Activated CD8-positive, alpha-beta T cell treated with anti-CD3 and anti-CD28 coated beads for 36 hours (primary cell): ENCODE data around the gene NPPC. TPM values are rescaled to one million over a fixed set of nuclear protein-coding genes. Genes with fewer than 3 reads are reported as not detected.

Experiments used
- ATAC-seq: fragments of 200-7000 bp; cut with Tn5 transposase; one replicate; pipeline ENCODE4 v1.10.0; 2021; ENCODE audit warnings: mild to moderate bottlenecking, moderate library complexity
- CTCF ChIA-PET: fragments of 350-600 bp; sonication (Branson Sonifier 250); formaldehyde crosslinking; loops from one replicate; lab custom pipeline; 2021; ENCODE audit warnings: antibody characterized with exemption; lab: Charles Lee
- POLR2A ChIA-PET: fragments of 350-600 bp; sonication (Branson Sonifier 250); formaldehyde crosslinking; loops from one replicate; lab custom pipeline; 2021; ENCODE audit warnings: antibody characterized with exemption; lab: Charles Lee
- DNase-seq: peaks from one replicate; pipeline ENCODE4 v3.0.0-alpha.2; 2020
- H3K27ac Mint-ChIP-seq: one replicate; pipeline ENCODE4 v1.8.0; 2021; ENCODE audit warnings: mild to moderate bottlenecking, mixed read lengths
- H3K27me3 Mint-ChIP-seq: one replicate; pipeline ENCODE4 v1.8.0; 2021; ENCODE audit warnings: mixed read lengths
- H3K36me3 Mint-ChIP-seq: one replicate; pipeline ENCODE4 v1.8.0; 2021; ENCODE audit warnings: low read depth, mixed read lengths
- H3K4me1 Mint-ChIP-seq: one replicate; pipeline ENCODE4 v1.8.0; 2021; ENCODE audit warnings: low read depth, mixed read lengths
- H3K4me3 Mint-ChIP-seq: one replicate; pipeline ENCODE4 v1.8.0; 2021; ENCODE audit warnings: mild to moderate bottlenecking, moderate library complexity, mixed read lengths
- H3K9me3 Mint-ChIP-seq: one replicate; pipeline ENCODE4 v1.8.0; 2021; ENCODE audit warnings: mixed read lengths
- intact Hi-C: fragments of 100-400 bp; cut with micrococcal nuclease; formaldehyde crosslinking; loops from one replicate; pipeline ENCODE4 v1.10.0; 2022
- total RNA-seq, 2 experiments: library from RNA; stranded (reverse); gene quantifications; one replicate each; pipeline ENCODE4 v1.2.3, GENCODE V29; 2021
- TF ChIP-seq, protein P1 (sequence below): fragments of 200-600 bp; IDR thresholded peaks from one replicate; pipeline ENCODE4 v1.8.0; 2022; ENCODE audit warnings: antibody characterized with exemption, mild to moderate bottlenecking

Gene NPPC
- total RNA-seq, 2 experiments from 2014 or later: 3.5 to 4.7 TPM

DNA sequence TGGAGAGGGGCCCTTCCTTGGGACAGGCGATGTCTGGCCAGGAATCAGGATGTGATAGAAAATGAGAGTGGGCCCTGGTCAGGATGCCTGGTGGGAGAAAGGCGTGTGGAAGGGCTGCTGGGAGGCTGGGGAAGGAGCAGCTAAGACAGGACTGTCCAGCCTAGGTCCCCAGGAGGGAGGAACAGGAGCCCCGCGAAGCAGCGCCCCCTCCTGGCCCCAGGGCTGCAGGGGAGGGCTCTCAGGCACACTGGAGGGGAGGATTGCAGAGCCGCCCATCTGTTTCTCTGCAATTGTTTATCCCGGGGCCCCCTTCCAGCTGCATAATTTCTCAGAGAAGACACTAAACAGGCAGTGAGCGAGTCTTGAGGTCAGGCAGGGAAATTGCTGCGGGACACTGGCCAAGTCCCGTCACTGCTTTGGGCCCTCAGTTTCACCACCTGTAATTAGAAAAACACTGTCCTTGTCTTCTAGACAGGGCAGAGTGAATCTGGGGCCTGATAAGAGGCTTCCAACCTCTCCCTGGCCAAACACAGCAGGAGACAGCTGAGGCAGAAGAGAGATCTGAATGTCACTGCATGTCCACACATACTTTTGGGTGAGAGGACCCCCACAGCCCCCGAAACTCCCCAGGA is 3.9 kb upstream of the NPPC start:
- no peak for ATAC-seq
- Mint-ChIP-seq H3K36me3 (no peaks in the 10 kb centered on the region), H3K27me3 (peaks cover 25% of the 10 kb centered on the region), H3K9me3 (no peaks in the 10 kb centered on the region), H3K4me1 (peaks cover 8% of the 10 kb centered on the region), H3K4me3 (no peak overlapping the region), H3K27ac (no peak overlapping the region)
- CTCF ChIA-PET: interaction anchor here (0.8 to 3.1 kb wide), 13 partner anchors 8 to 411 kb away, joined by 3 to 12 read pairs (median 3); no protein-coding TSS in a partner anchor
- DNase-seq: peak; percentile 56
- TF ChIP-seq, protein P1, sequence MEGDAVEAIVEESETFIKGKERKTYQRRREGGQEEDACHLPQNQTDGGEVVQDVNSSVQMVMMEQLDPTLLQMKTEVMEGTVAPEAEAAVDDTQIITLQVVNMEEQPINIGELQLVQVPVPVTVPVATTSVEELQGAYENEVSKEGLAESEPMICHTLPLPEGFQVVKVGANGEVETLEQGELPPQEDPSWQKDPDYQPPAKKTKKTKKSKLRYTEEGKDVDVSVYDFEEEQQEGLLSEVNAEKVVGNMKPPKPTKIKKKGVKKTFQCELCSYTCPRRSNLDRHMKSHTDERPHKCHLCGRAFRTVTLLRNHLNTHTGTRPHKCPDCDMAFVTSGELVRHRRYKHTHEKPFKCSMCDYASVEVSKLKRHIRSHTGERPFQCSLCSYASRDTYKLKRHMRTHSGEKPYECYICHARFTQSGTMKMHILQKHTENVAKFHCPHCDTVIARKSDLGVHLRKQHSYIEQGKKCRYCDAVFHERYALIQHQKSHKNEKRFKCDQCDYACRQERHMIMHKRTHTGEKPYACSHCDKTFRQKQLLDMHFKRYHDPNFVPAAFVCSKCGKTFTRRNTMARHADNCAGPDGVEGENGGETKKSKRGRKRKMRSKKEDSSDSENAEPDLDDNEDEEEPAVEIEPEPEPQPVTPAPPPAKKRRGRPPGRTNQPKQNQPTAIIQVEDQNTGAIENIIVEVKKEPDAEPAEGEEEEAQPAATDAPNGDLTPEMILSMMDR: peak; percentile 65
- intact Hi-C loops: loop anchor here (5.0 to 10.0 kb wide), 3 partner anchors 212 to 397 kb away; no protein-coding TSS in a partner anchor
- POLR2A ChIA-PET: no interaction called here

DNA sequence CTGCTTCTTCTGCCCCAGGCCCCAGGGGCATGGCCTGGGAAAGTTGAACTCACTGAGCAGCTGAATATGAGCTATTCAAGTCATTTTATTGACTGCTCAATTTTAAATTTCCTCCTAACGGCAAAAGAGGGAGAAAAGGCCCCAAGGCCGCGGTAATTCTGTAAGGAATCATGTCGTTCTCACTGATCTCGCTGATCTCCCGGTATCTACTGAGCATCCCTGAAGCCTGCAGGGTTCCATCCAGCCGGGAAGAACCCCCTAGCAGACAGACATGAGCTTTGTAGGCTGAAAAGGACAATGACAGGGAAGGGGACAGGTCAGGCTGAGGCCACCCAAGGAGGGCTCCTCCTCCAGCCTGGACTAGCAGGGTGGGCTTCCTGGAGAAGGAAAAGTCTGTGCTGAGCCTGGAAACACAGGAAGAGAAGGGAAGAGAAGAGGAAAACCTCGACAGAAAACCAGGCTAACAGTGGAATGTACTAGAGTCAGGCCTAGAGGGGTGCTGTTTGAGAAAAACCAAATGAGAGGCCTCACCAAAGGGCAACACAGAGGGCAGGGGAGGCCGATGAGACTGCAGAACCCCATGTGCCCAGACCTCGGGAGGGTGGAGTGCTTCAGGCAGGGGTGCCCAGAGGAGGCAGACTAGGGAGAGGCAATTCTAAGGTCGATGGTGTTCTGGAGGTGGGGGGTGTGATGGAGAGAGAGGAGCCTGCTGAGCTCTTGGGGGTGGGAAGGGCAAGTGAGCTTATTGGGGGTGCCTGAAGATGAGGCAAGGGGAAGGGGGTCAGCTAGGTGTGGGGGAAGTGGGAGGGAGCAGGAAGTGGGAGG is 2.9 kb upstream of the NPPC start:
- Mint-ChIP-seq H3K4me1 (peaks cover 8% of the 10 kb centered on the region), H3K27ac (no peak overlapping the region), H3K36me3 (no peaks in the 10 kb centered on the region), H3K27me3 (peaks cover 34% of the 10 kb centered on the region), H3K4me3 (no peak overlapping the region), H3K9me3 (no peaks in the 10 kb centered on the region)
- DNase-seq: no peak
- ChIA-PET POLR2A (no interaction called here), CTCF (interaction anchor here (0.7 to 8.7 kb wide), 13 partner anchors 11 to 412 kb away, joined by 3 to 77 read pairs (median 3); no protein-coding TSS in a partner anchor)
- TF ChIP-seq, protein P1: no peak
- intact Hi-C loops: loop anchor here (5.0 to 10.0 kb wide), 3 partner anchors 213 to 398 kb away; no protein-coding TSS in a partner anchor
- no peak for ATAC-seq

DNA sequence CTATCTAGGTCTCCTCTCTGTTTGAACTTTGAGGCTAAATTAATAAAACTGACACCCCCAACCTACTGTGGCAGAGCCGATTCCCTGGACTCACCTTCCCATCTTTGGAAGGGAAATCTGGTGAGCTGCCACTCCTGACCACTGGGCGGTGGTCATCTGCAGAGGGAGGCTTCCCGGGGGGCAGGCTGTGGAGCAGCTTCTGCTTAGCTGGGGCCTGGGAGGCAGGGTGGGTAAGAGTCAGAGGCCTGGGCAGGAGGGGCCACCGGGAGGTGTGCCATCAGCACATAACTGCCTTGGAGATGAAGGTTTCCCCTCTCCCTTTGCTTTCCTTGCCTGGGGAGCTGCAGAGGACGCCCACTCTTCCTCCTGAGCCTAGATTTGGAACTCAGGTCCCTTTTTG is 2.3 kb upstream of the NPPC start:
- Mint-ChIP-seq H3K4me1 (peaks cover 8% of the 10 kb centered on the region), H3K27ac (no peak overlapping the region), H3K9me3 (no peaks in the 10 kb centered on the region), H3K36me3 (no peaks in the 10 kb centered on the region), H3K4me3 (no peak overlapping the region), H3K27me3 (peaks cover 38% of the 10 kb centered on the region)
- ATAC-seq: no peak
- ChIA-PET CTCF (interaction anchor here (0.9 to 8.7 kb wide), 10 partner anchors 10 to 412 kb away, joined by 3 to 77 read pairs (median 3); no protein-coding TSS in a partner anchor), POLR2A (no interaction called here)
- DNase-seq: no peak
- TF ChIP-seq, protein P1: no peak
- intact Hi-C loops: loop anchor here (5.0 to 10.0 kb wide), 3 partner anchors 214 to 399 kb away; no protein-coding TSS in a partner anchor

DNA sequence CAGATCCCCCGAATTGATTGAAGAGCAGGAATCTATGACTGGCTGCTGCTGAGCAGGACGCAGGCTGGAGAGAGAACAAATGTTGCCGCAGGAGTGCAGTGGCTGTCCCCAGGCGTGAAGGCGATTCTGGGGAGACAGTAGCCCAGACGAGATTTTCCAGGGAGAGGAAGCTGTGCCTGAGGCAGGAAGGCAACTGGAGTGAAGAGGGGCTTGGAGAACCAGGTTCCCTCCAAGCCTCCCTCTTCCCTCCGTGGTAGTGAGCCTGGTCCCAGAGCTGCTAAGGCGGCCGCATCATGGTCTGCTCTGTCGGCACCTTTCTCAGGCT is 1.3 kb upstream of the NPPC start:
- H3K9me3 Mint-ChIP-seq: no peaks in the 10 kb centered on the region
- H3K36me3 Mint-ChIP-seq: no peaks in the 10 kb centered on the region
- no peak overlapping the region for H3K27ac Mint-ChIP-seq
- TF ChIP-seq, protein P1: no peak
- intact Hi-C loops: loop anchor here (5.0 to 10.0 kb wide), 3 partner anchors 215 to 400 kb away; no protein-coding TSS in a partner anchor
- peak overlapping the region; percentile 70 for H3K4me3 Mint-ChIP-seq
- H3K4me1 Mint-ChIP-seq: peaks cover 8% of the 10 kb centered on the region
- ATAC-seq (no peak), DNase-seq (no peak)
- peaks cover 42% of the 10 kb centered on the region for H3K27me3 Mint-ChIP-seq
- POLR2A ChIA-PET: no interaction called here
- CTCF ChIA-PET: interaction anchor here (1.0 to 8.7 kb wide), 4 partner anchors 189 to 399 kb away, joined by 3 to 121 read pairs (median 40); no protein-coding TSS in a partner anchor
